HG03280 (cell line): ENCODE data around the gene HCRTR1.

Source experiments
- ATAC-seq: cut with Tn5 transposase; IDR thresholded peaks from one replicate; pipeline ENCODE4 v1.9.1; 2021; ENCODE audit warnings: mild to moderate bottlenecking, moderate library complexity; ENCODE audit not compliant: unreplicated experiment

Gene HCRTR1

DNA sequence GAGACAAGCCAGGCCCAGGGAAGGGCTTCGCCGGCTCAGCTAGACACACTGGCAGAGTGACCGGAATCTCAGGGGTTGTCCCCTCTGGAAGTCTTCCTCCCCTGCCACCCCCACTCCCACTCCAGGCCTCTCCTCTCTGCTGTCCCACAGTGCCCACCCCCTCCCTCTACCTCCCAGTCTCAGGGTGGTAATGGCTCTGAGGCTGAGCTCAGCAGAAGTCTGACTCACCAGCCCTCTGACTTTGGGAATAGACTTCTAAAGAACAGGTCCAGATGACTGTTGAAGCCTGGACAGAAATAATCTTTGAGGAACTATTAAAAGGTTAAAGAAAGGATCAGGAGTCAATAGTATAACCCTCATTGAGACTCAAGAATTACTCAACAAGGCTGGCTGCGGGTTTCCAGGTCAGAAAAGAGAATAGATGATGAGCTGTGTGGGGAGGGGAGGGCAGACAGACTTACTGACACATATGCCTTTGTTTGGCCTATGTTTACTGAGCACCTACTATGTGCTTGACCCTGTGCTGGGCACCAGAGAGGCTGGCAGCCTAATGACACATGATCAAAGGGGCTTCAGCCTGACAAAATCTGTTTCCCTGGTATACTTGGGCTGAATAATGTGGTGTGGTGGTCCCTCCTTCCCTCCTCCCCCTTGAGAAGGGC is 8.2 kb downstream of the HCRTR1 start:
- ATAC-seq, result no peak

DNA sequence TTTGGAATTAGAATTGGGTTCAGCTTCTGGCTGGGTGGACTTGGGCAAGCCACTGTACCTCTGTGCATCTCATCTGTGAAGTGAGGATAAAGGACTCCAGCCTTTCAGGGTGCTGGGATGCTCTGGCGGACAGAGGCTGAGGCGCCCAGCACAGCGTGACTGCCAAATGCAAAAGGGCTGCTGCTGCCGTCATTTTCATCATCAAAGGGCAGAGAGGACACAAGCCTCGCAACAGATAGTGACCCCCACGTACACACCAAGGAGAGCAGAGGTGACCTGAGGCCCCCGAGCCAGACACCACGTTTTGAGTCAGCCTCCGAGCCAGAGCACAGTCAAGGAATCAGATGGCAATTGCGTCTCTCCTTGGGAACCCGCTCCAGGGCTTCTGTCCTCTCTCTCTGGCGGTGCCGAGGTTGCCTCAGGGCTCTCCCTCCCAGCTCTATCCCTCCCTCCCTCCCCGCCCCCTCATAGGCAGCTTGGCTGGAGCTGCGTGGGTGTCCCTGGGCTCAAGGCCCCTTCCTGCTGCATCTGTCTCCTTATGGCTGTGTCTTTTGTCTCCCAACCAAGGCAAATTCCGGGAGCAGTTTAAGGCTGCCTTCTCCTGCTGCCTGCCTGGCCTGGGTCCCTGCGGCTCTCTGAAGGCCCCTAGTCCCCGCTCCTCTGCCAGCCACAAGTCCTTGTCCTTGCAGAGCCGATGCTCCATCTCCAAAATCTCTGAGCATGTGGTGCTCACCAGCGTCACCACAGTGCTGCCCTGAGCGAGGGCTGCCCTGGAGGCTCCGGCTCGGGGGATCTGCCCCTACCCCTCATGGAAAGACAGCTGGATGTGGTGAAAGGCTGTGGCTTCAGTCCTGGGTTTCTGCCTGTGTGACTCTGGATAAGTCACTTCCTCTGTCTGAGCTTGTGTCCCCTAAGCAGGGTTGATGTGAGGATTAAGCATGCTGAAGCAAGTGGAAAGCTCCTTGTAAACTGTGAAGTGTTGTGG is 9.0 kb downstream of the HCRTR1 start:
- ATAC-seq, result no peak

DNA sequence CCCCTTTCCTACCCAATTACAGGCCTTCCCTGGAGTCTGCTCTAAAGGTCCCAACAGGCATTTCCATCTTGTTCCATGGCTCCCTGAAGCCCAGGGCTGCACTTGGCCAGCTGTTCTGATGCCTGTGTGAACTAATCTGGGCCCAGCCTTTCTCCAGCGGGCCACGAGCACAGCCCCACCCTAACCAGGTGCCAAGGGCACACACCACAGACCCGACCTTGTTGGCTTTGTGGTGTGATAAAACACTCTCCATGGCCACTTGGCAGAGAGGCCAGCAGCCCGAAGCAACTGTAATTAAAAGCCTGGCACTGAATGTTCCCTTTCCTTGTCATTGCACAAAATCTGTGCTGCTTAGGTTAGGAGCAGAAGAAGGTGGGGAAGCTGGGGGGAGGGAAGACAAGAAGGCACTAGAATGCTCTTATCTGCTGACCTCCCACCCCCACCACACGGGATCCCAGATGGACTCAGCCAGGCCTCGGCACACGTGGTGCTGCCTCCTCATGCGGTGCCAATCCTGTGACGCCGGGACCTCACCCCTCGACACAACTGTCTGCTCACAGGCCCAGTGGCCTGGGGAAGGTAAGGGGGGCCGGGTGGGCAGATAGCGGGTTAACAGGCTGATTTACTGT is 9.9 kb downstream of the HCRTR1 start:
- ATAC-seq, result no peak

DNA sequence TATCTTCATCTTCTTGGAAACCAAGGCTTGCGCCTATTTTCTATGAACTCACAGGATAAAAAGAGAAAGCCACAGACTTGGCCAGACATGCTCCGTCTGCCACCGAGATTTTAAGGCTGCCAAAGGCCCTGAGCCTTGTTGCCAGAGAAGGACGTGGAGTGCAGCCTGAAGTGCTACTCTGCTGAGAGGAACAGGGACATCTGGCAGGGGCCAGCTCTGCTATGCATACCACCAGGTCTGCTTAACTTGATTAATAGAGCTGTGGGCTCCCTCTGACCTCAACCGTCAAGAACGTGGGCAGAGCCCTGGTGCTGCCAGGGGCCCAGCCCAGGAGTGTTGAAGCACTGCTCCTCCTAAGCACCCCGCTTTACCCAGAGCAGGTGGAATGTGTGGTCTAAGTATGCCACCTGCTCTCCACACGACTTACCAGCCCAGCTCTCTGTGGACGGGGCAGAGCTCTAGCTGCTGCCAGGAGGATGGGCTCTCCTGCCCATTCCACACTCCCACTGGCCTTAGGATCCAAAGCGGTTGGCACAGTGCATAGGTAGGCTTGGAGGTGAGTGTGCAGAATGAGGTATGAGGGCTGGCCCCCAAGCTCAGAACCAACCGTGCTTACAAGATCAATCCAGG is 10.6 kb downstream of the HCRTR1 start:
- no peak for ATAC-seq

DNA sequence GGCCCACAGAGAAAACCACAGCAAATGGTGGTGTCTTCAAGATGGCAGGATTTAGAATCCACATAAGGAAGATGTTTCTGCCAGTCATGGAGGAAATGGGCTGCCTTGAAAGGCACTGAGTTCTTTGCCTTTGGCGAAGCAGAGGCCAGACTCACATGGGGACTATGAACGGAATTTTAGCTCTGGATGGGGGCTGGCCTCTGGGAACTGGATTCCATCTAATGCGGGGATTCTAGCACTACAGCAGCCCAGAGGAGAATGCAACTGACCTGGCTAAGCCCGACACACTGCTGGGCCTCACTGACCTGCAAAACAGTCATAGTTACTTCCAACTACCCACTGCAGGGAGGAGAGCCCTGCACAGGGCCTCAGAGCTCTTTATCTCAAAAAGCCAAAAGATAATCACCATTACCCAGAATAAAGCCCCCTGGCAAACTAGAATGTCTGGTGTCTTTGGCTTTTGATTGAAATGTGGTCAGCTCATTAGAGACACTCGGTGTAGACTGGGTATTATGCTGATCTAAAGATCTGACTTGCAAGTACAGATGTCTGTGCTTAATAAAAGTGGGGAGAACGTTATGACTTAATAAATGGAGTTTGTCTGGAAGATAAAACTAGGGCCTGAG is 11.6 kb downstream of the HCRTR1 start:
- no peak for ATAC-seq

DNA sequence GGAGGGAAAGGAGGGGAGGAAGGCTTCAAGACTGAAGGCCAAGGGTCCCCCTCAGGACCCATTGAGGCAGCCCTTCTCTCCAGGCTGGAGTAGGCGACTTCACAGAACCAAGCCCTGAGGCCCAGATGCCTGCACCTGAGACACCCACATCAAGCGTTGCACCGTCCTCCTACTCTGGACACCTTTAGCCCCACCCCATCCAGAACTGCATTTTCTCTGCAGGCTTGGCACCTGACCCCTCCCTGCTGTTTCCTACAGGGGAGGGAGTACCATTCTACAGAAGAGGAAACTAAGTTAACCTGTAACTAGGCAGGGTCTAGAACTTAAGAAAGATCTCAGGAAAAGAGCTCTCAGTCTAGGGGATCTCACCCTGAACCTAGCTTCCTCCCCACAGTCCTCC is 15.2 kb downstream of the HCRTR1 start:
- no peak for ATAC-seq

DNA sequence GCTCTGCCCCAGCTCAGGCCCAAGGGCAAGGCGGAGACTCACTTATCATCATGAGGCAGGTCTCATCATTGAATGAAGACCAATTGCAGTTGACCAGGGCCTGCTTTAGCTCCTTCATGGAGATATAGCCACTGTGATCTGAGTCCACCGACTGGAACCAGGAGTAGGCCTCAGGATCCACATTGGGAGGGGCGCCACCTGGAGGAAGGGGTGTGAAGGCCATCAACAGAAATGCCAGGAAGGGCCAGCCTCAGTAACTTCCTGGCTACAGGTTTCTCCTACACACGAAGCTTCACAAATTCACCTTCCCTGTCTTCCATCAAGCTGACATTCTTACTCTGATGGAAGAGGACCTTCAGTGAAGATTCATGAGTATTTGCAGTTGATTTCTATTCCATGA is 15.6 kb downstream of the HCRTR1 start:
- no peak for ATAC-seq

DNA sequence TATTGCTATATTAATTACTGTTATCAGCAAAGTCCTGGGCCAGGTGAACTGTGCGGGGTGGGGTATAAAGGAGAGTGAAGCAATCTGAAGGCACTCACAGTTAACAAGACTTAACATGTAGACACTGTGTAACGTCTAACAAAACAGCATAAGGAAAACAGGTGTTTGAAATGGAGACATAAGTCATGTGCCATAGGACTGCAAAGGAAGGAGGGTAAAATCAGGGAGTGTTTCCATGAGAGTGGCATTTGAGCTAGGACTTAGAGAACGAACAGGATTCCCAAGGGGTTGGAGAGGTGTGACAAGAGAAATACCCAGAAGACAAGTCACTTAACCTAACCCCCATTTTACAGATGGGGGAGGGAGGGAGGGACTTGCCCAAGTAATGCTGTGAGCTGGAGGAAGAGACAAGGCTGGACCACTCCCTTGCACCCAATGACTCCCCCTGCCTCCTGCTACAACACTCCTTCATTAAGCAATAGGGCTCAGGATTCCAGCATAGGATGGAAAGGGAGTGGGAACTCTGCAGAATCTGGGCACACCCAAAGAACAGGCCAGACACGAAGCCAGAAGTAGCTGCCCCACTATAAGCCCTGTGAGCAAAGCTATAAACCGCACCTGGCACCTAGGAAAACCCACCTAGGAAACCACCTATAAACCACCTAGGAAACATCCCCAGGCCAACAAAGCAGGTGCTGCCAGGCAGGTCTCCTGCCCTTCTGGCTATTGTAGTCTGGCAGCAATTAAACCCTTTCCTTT is 20.6 kb downstream of the HCRTR1 start:
- ATAC-seq, result no peak

DNA sequence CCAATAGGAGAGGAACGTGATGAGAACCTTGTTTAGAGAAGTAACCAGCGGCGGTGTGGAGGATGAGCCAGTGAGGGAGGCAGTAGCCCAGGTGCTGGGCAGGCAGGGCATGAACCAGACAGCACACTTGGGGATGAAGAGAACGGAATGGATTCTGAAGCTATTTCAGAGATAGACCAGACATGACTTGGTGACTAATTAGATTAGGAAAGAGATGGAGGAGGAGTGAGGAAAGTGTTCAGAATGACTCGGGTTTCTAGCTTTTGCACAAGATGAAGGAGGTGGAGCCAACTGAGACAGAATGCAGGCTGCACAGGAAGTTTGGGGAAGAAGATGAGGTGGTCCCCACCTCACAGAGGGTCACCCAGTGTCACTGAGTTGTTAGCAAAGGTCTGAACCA is 22.1 kb downstream of the HCRTR1 start:
- no peak for ATAC-seq

DNA sequence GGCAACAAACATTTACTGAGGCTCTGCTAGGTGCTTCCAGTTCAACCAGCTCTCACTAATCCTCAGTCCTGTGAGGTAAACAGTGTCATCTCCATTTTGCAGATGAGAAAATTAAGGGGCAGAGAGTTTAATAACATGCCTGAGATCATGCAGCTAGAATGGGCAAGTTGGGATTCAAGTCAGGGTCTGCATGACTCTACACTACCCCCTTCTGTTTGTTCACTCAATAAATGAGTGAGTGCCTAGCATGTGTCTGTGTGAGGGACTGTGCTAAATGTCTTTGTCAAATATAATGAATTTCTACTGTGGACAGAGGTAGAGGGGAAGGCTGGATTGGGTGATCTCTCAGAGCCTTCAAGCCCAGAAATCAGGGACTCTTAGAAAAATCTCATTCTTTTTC is 22.7 kb downstream of the HCRTR1 start:
- ATAC-seq, result no peak

DNA sequence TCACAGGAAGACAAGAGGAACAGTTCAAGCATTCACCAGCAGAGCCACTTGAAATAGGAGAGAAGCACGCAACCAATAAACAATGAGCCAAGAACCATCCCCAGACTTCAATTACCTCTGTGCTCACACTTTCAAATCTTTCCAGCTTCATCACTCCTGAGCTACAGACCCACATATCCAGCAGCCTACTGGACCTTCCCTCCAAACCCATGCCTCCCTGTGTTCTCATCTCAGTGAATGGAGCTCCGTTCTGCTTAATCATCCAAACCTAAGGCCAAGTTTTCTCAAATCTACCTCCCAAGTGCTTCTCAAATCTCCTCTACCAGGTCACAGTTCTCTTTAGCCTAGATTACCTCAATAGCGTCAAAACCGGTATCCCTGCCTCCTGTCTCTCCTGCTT is 23.5 kb downstream of the HCRTR1 start:
- no peak for ATAC-seq

DNA sequence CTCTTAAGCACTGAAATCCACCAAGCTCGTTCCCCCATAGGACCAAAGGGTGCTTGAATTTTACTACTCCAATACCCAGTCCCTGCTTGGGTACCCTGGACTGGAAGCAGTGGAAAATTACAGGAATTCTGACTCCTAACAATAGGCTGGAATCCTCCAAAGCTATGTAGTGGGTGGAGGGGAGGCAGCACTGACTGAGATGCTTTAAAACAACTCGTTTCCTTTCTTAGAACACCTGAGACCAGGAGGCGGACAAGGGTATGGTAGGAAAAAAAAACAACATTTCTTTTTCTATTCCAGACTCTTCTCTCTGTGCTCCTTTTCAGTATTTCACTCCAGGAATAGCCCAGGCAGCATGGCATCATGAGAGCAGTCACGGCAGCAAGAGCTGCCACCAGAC is 24.9 kb downstream of the HCRTR1 start:
- no peak for ATAC-seq

DNA sequence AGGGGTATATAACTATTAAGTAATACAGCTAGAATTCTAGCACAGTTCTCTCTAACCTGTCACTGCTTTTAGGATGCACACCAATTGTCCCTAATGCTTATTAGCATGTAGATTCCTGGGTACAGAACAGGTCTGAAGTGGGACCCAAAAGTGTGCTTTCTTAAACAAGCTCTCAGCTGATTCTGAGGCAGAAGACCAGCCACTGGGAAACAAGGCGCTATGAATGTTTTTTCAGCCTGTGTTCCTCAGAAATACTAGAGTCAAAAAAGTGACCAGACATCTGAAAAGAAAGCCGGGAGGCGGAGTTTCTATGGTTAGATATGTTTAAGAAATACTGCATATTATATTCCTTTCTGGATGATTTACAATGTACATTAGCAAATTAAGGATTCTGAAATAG is 25.4 kb downstream of the HCRTR1 start:
- ATAC-seq, result no peak

DNA sequence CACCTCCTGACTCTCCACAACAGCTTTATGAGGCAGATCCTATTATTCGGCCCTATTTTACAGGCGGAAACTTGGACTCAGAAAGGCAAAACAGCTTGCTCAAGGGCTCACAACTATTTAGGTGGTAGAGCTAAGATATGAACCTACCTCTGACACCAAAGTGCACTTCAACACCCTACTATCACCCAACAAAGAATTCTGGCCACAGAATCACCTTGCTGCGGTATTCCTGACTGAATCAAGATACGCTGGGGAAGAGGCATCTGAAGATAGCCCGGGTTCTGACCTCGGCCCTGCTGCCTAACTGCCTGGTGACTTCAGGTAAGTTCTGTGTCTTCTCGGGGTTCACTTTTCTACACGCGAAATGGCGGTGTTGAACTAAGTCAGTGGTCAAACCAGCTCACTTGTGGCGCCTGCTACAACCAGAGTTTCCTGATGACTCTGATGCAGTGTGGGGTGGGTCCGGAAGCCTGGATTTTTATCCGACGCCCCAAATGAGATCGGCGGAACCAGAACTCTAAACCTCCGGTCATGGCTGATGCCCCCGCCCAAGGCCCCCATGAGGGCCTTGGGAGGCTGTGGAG is 26.6 kb downstream of the HCRTR1 start:
- ATAC-seq, result no peak

DNA sequence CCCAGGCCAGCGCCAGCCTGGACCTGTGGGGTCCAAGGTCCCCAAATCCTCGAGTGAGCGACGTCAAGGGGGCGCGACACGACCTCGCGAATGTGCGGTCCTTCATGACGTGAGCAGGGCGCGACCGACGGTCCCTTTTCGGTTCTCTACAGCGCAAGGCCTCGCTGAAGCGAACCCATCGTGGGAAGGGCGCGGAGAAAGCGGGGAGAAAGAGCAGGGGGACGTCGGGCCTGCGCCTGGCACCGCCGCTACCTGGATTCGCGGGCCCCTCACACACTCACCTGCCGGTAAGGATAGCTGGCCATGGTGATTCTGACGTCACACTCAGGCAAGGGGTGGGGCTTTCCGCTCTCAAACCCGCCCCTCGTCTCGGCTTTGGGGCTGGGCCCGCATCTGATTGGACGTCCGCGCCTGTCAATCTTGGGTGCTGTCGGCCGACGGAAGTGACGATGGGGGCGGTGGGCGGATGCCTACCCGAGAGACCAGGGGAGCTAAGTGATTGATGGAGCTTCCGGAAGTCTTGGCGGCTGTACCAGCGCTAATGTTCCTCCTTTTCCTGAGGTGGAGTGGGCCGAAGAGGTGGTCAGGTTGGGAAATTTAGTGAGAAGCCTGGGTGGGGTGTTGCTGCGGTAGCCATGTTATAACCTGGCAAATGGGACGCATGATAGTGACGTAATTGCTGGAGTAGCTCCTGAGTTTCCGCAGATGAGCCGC is 27.2 kb downstream of the HCRTR1 start, which contains the start of gene PEF1:
Gene PEF1 (minus strand): TSS at position 317 of the 714 bp plus-strand sequence. CDS start 12 bp downstream, at position 305.
- peak; percentile 90 for ATAC-seq

DNA sequence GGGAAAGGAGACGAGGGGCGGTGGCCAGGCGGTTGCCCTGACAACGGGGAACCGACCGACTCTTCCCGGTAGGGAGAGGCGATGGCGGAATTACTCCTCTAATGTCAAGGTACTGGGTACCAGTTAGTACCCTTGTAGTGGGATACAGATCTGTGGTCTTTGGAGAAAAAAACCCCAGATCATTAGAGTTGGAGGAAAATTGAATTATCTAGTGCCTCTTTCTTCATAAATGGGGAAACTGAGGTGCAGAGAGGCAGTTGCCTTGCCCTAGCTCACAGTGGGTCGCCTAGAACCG is 27.7 kb downstream of the HCRTR1 start:
- no peak for ATAC-seq

DNA sequence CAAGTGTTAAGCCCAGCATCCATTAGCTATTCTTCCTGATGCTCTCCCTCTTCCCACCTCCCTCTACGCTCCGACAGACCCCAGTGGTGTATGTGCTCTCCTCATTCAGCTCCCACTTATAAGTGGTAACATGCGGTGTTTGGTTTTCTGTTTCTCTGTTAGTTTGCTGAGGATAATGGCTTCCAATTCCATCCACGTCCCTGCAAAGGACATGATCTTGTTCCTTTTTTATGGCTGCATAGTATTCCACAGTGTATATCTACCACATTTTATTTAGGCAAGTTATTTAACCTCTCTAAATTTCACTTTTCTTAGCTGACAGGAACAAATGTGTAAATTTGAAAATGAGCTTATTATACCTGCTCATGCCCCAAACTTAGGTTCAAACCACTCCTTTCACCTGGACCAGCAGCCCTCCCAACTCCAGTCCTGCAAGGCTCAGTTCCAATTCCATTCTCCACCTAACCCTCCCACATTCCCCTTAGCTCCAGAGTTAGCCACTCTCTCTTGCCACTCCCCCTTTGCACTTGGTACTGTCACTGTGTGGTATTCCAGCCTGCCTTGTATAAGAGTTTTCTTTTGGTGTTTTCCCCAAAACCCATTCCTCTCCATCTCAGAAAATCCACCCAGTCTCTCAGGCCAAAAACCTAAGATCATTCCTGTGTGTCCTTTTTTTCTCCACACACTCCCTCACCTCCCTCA is 28.9 kb downstream of the HCRTR1 start:
- no peak for ATAC-seq

DNA sequence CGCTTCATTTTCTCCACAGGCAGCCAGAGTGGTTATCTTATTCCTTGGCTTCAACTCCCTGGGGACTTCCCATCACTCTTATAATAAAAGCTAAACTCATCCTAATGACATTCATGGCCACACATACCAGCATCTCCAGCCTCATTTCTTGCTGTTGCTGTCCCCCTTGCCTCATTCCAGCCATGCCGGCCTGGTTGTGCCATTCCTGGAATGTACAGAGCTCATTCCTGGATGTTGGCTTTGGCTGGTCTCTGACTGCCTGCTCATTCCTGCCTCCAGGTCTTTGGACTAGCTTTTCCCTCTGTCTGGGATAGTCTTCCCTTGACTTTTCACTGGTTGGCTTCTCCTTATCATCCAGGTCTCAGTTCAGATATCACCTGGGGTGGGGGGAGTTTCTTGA is 29.6 kb downstream of the HCRTR1 start:
- no peak for ATAC-seq

DNA sequence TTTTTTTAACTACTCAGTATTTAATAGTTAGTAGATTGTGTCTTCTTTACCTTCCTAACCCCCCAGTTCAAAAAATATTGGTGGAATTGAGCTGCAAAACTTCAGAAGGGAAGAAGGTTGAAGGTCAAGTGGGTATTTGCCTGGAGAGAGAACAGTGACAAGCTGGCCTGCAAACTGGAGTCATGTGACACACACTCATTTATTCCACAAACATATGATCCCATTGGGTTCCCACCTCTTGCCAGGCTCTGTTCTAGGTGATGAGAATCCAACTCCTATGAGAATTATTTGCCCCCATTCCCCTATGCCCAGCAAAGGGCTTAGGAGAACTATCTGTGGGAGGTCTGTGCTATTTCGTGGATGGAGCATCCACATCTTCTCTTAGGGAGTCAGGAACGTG is 30.7 kb downstream of the HCRTR1 start:
- no peak for ATAC-seq
